GM13976 (cell line): ENCODE data around the gene NAP1L1.

Experiments
- DNase-seq: peaks from one replicate; pipeline ENCODE4 v3.0.0; 2012; ENCODE audit warnings: low spot score
- in situ Hi-C: fragments of 300-500 bp; cut with MboI; formaldehyde crosslinking; loops from one replicate; pipeline ENCODE4 v1.12.0; 2022; ENCODE audit warnings: low sequenced_read_pairs, mixed read lengths, inconsistent platforms; ENCODE audit not compliant: unreplicated experiment
- TF ChIP-seq, protein P1 (sequence below): IDR thresholded peaks from 2 replicates; pipeline ENCODE4 v1.5.1; 2012; ENCODE audit warnings: borderline replicate concordance, mild to moderate bottlenecking; ENCODE audit not compliant: insufficient read depth; ENCODE audit errors: extremely low read depth, missing control alignments, control extremely low read depth

Gene NAP1L1

DNA sequence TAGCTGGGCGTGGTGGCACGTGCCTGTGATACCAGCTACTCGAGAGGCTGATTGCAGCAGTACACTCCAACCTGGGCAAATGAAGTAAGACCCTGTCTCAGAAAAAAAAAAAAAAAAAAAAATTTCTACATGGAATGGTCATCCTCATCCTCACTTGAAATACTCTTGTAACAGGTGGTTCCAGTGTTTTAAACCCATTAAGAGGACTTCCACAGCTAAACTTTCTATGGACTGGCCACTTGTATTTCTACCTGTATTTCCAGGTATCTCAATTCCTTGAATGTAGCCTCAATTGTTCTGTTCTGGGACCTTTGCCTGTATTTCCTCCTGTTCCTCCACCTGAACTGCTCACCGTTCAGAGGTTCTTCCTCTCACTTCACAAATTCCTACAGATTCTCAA lies 41.1 kb downstream of the NAP1L1 start:
- DNase-seq = no peak
- in situ Hi-C loops = loop anchor here (25.0 kb wide), 1 partner anchor 706 kb away; the partner anchor contains the start of genes CAPS2 and GLIPR1L1
- TF ChIP-seq, protein P1, sequence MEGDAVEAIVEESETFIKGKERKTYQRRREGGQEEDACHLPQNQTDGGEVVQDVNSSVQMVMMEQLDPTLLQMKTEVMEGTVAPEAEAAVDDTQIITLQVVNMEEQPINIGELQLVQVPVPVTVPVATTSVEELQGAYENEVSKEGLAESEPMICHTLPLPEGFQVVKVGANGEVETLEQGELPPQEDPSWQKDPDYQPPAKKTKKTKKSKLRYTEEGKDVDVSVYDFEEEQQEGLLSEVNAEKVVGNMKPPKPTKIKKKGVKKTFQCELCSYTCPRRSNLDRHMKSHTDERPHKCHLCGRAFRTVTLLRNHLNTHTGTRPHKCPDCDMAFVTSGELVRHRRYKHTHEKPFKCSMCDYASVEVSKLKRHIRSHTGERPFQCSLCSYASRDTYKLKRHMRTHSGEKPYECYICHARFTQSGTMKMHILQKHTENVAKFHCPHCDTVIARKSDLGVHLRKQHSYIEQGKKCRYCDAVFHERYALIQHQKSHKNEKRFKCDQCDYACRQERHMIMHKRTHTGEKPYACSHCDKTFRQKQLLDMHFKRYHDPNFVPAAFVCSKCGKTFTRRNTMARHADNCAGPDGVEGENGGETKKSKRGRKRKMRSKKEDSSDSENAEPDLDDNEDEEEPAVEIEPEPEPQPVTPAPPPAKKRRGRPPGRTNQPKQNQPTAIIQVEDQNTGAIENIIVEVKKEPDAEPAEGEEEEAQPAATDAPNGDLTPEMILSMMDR = no peak

DNA sequence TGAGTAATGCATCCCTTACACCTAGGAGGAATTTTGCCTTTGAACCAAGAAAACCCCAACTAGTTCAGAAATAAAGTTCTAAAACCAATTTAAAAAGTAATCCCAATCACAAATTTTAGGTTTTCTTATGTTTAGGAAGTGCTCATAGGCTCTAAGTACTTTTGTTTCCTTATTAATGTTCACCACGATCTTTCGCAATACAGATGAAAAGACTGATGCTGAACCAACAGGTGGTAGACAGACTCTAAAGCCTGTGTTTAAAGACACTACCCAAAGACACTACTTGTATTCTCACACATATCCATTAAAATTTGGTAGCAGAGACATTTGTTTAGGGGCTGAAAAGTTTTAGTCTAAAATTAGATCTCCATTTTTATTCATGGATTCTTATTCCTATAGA lies 42.3 kb downstream of the NAP1L1 start:
- in situ Hi-C loops = loop anchor here (25.0 kb wide), 1 partner anchor 705 kb away; the partner anchor contains the start of genes CAPS2 and GLIPR1L1
- DNase-seq = no peak

DNA sequence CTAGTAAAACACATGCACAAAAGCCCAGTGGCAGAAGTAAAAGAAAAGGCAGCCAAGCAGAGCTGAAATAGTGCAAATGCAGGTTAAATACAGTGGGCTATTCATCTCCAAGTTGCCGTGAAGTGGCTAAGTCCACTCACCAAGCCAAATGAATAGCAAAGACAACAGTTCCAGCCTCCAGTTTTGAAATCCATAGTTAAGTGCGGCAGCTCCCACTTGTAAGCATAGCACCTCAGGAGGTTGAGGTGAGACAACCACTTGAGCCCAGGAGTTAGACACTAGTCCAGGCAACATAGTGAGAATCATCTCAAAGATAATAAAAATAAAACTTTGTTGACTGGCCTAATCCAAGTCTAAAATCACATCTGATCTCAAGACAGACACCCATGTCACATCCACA lies 43.1 kb downstream of the NAP1L1 start:
- TF ChIP-seq, protein P1 = no peak
- in situ Hi-C loops = loop anchor here (25.0 kb wide), 1 partner anchor 704 kb away; the partner anchor contains the start of genes CAPS2 and GLIPR1L1
- no peak for DNase-seq

More for the DNA sequence above, 42.3 kb downstream of the NAP1L1 start:
- TF ChIP-seq, protein P1 = no peak

DNA sequence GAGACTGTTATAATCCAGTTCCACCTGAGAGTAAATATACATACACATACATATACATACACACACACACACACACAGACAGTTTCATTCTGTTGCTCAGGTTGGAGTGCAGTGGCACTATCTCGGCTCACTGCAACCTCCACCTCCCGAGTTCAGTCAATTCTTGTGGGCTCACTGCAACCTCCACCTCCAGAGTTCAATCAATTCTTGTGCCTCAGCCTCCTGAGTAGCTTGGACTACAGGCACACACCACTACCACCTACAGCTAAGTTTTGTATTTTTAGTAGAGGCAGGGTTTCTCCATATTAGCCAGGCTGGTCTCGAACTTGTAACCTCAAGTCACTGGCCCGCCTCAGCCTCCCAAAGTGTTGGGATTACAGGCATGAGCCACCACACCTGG lies 44.0 kb downstream of the NAP1L1 start:
- DNase-seq = no peak

DNA sequence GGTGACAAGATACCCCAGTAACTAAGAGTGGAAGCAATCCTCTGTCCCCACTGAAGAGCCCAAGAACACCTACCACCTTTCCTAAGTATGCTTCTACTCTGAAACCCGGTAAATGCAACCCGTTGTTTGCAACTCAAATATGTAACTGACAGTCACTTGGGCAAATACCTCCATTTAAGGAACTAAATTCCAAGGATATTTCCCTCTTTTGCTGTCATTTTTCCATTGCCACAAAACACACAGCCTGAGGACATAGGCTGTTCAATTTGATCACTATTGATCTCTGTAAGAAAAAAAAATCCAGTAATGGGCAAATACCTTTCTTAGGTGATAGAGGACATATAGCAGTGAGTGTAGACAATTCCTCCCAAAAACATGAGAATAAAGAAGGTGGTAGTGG lies 46.3 kb downstream of the NAP1L1 start:
- no peak for DNase-seq
- TF ChIP-seq, protein P1 = no peak
- in situ Hi-C loops = loop anchor here (5.0 to 25.0 kb wide), 2 partner anchors 511 to 701 kb away; partner anchors contain the start of genes CAPS2 and GLIPR1L1

More for the DNA sequence above, 44.0 kb downstream of the NAP1L1 start:
- TF ChIP-seq, protein P1 = no peak
- in situ Hi-C loops = loop anchor here (25.0 kb wide), 1 partner anchor 703 kb away; the partner anchor contains the start of genes CAPS2 and GLIPR1L1

DNA sequence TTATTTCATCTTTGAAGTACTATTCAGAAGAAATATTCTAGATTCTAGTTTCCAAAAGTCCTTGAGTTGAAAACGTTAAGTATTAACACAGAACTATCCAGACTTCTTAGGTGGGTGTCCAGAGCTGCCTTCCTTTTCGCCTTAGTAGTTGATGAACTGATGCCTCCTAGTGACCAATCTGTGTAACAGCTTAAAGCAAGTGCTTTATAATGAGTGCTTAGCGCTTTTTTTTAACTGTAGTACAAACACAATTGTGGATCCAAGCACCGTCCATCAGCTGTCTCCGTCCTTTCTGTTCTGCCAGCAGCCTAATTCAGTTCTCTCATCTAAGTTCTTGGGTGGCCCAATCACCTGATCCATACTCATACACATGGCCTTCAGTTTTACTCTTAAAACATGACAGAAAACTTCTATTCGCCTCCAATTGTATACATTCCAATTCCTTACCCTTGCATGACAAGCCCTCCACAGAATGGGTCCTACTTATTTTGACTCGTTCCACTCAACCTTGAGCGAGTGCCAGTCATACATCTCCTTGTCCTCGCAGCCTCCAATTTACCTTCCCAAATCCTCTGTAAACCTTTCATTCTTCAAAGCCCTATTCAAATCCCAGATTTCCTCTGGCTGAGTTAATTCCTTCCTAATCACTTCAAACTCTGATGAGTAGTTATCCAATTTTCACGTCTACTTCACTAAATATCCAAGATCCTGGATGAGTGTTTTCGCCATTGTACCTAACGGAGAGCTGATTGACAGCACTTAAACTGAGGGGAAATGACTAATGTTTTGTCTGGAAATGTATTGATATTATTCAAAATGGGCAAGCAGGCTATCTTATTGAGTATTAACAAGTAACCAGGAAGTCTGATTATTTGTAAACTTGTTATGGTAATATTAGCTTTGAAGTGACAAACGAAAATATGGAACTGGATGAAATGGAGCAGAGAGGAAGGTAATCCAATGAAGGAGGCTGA lies 47.1 kb downstream of the NAP1L1 start:
- DNase-seq = peak; percentile 50
- in situ Hi-C loops = loop anchor here (5.0 to 25.0 kb wide), 2 partner anchors 510 to 700 kb away; partner anchors contain the start of genes CAPS2 and GLIPR1L1
- TF ChIP-seq, protein P1 = peak; percentile 65
